Measurements from ENCODE around the gene PRKD2.
"Not testable (repeated sequence)": the region's sequence is repeated elsewhere in the genome, so short reads cannot be mapped to it uniquely, and the experiment has no call there.

The PRKD2 gene

GRCh38 chr19:46630586-46631205 lies 86.2 kb downstream of the PRKD2 start:
- no peak for DNase-seq (ENCODE audit: low read depth)

DNA sequence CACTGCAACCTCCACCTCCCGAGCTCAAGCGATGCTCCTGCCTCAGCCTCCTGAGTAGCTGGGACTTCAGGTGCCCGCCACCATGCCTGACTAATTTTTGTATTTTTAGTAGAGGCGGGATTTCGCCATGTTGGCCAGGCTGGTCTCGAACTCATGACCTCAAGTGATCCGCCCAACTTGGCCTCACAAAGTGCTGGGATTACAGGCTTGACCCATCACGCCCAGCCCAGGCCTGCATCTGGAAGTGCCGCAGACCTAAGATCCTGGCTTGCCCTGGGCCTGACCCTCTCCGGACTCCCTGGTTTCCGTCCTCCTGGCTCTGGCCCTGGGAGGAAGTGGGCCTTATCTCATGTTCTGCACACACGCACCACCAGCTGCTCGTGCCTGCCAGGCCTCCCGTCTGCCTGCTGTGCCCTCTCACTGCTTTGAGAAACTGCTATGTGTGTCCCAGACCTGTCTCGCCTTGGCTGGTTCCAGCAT lies 87.3 kb downstream of the PRKD2 start:
- DNase-seq (ENCODE audit: low read depth): no peak

DNA sequence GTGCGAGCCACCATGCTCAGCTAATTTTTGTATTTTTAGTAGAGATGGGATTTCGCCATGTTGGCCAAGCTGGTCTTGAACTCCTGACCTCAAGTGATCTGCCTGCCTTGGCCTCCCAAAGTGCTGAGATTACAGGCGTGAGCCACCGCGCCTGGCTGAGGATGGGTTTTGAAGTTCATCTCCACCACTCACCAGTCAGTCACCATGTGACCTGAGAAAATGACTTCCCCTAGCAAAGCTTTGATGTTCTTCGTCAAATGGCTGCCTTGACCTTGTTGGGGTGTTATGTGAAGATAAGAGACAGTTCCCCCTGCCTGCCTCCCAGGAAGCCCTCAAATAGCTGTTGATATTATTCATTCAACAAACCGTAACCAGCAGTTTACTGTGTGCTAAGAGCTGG lies 87.9 kb downstream of the PRKD2 start:
- DNase-seq (ENCODE audit: low read depth): not testable (repeated sequence)

DNA sequence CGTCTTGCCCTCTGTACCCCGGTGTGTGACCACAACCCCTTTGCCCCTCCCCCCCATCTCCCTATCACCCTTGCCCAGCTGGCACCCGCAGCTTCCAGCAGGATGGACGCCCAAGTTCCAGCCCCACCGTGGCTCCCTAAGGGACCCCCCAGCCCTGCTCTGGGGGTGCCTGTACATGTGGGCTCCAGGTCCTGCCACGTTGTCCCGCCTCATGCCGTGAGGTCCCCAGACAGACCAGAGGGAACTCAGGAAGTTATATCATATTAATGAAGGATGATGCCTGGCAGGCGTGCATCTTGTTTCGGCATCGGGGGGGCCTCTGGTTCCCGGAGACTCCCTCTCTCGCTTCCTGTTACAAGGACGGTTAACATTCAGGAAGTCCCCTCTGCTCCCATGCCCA lies 90.5 kb downstream of the PRKD2 start:
- DNase-seq (ENCODE audit: low read depth): no peak

DNA sequence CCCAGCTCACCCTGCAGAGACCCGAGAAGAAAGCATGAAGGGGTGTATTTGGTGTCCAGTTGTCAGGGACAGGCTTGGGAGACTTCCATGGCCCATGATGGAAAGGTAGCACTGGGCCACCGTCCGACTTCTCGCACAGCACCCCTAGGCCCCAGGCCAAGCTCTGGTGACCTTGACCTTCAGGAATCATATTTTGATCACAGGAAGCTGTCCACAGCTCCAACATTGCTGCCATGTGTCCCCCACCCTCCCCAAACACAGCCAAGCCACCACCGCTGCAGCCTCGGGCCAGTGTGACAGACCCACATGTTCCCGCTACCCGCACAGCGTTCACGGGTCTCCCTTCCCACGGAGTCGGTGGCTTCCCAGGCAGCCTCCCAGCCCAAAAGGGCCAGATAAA lies 91.2 kb downstream of the PRKD2 start:
- DNase-seq (ENCODE audit: low read depth): no peak

DNA sequence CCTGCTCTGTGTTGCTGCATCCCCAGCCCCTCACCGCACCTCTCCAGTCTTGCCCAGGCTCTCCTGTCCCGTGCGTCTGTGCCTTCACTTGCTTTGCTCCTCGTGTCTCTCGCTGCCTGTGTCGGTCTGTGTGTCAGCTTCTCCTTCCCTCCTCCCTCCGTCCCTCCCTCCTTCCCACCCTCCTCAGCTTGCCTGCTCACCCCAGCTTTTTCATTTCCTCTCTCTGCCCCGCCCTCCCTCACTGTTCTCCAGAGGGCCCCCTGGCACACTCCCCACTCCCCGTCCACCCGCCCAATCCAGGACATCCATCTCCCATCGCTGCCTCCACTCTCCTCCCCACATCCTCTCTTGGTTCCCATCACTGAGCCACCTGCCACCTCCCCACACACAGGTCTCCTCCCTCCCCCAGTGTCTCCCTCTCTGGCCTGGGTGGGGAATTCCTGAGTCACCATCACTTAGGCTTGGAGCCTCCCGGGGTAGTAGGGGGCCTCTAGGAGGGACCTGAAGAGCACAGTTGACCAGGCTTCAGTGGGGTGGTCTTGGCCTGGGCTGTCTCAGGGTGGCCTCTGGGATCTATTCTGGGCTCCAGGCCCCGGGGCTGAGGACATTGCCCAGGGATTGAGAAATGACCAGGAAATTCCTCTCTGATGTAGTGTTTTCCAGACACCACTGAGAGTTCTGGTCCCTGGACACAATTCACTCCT lies 91.8 kb downstream of the PRKD2 start, which contains the start of gene PTGIR:
PTGIR (minus strand) TSS at position 132 of the 704 bp plus-strand sequence. CDS start 864 bp downstream, outside the sequence.
- DNase-seq (ENCODE audit: low read depth): peak; percentile 81

Measured in GM04504 (cell line).